Stimulated activated CD8-positive, alpha-beta memory T cell treated with anti-CD3 and anti-CD28 coated beads, Interleukin-12 subunit alpha, Interleukin-12 subunit beta, amount 100 ng/mL, for 4 hours (primary cell): Measurements from ENCODE around the gene HSDL2.
"Not testable (repeated sequence)": the region's sequence is repeated elsewhere in the genome, so short reads cannot be mapped to it uniquely, and the experiment has no call there.

Source experiments
- DNase-seq: peaks from one replicate; pipeline ENCODE4 v3.0.0-alpha.2; 2020; ENCODE audit warnings: low read depth

The HSDL2 gene

DNA sequence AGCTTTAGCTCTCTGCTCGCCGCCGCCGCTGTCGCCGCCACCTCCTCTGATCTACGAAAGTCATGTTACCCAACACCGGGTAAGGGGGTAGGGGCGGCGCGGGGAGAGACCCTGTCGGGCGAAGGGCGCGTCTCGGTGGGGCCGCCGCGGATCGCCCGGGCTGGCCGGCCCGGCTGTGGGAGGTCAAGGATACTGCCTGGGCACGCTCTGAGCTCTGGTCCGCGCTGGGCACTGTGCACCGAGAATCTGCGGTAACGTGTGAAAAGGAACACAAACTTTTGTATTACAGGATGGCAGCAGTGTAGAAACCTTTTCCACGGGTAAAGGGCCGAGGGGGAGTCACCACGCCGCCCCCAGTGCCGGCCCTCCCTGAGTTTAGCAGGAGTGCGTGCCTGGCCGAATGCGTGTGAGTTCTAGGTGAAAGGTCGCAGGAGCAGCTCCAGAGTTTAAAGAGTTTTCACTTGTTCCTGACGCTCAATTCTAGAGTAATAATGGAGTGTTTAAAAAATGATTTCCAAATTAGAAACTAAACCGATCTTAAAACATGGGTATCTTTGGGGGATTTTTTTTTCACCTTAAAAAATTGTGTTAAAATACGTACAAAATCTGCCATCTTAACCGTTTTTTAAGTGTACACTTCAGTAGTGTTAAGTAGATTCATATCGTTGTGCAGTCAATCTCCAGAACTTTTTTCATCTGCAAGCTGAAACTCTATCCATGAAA, at the start of gene HSDL2:
TSS of gene HSDL2 (plus strand) at position 7 of the 723 bp plus-strand sequence. CDS start at position 63, 56 bp downstream.
- no peak for DNase-seq

DNA sequence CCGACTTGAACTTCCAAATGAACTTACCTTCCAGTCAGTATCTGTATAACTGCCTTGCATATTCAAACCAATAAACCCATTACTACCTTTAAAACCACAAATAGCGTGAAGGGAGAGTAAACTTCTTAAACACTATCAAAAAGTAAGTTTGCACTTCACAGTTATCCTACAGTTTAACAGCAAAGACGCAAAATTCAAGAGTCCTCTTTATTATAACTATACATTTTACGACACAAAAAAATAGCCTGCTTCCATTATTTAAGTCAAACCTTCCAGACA, 48.3 kb upstream of the HSDL2 start:
- no peak for DNase-seq

DNA sequence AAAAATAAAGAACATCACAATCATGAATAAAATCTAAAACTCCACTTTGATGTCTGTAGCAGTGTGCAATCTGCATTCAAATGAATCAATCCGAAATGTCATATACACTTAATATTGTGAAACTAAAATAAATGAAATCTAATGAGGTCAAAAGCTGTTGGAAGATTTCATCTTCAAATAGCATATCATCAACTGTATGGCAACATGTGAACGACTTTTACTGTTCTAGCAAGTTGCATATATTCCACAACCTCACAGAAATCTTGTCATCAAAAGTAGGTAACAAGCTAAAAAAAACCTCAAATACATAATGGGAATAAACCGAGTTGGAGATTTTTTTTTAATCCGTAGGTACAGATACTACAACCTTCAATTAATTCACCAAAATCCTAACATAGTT, 47.7 kb upstream of the HSDL2 start:
- no peak for DNase-seq

DNA sequence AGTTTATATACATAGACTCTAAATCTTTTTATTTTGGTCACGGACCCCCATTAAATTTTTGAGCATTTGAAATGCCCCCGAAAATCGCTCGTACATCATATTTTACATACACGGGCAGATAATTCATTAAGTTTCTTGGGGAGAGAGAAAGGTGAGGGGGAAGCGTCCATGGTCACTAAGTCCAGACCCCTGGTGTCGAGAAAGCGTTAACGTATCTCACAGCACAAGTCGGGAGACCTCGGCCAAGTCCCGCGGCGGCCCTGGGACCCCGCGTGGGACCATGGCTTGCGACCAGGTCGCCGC, 47.3 kb upstream of the HSDL2 start:
- DNase-seq: no peak

DNA sequence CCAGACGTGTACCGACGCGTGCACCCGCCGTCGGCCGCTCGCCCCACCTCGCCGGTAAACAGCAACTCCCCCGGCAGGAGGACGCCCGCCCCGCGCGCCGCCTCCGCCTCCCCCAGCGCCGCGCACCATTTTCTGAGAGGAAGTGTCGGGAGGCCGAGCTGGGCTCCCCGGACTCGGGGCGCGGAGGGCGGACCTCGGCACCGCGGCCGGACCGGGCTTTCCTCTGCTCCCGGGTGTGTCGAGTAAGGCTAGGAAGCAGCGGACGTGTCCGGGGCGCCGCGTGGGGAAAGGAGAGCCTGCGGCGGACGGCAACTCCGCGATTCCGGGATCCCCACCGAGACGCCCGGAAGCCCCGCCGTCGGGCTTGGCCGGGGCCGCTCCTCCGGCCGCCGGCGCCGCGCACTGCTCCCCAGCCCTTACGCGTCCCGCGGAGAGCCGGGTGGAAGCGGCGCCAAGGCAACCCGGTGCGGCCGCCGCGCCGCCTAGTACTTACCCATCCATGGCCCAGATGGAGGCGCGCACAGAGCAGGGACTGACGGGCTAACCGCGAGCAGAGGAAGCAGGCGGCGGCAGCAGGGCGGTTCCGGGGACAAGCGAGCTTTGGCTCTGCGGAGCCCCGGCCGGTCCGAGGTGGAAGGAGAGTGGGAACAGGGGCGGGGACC, 46.8 kb upstream of the HSDL2 start, which contains the start of gene PTBP3:
TSS of gene PTBP3 (minus strand) at position 643 of the 662 bp plus-strand sequence. CDS start 35,754 bp downstream, outside the sequence.
- peak; percentile 71 for DNase-seq

DNA sequence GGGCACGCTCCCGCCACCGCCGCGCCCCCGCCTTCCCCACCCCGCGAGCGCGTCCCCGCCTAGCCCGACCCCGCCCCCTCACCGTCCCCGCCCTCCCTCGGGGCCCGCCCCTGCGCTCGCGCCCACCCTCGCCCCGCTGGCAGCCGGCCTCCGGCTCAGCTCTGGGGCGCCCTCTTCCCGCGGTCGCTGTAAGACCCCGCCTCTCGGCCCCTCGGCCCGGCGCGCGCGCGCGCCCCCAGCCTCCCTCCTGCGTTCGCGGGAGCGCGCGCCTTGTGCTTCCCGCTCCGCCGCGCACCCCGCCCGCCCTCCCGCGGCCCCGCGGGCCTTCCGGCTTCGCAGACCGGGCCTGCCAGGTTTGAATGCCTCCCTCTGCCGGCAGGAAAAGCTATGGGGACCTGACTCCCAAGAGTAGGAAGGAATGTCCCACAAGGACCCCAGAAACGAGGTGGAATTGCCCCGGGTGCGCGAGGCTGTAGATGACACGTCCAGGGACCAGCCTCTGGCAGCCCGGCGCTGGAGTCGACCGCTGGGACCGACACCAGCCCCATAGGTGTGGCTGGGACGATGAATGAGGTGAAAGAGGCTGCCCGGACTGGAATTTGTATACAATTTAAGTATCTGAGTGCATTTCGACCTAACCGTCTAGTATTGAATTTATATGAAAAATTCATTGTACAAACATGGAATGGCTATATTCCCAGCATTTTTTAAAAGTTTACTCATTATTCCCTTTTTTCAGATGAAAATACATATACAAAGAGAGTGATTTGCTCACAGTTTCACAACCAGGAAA, 46.1 kb upstream of the HSDL2 start:
- peak; percentile 93 for DNase-seq

DNA sequence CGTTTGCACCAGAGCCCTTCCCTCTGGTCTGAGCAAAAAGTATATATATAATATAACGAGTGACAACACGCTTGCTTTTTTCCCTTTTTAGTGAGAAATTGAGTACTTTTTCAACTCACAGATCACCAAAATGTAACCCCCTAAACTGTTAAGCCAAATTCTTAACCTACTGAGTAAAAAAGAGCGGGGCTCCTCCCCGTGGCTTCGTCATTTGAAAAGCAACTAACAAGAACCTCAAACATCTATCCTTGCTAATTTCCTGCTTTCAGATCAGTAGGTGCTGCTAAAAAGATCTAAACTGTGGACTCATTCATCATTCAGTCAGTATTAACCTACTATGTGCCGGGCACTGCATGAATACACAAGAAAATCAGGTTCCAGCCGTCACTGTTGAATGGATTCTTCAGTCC, 45.5 kb upstream of the HSDL2 start:
- DNase-seq: no peak

DNA sequence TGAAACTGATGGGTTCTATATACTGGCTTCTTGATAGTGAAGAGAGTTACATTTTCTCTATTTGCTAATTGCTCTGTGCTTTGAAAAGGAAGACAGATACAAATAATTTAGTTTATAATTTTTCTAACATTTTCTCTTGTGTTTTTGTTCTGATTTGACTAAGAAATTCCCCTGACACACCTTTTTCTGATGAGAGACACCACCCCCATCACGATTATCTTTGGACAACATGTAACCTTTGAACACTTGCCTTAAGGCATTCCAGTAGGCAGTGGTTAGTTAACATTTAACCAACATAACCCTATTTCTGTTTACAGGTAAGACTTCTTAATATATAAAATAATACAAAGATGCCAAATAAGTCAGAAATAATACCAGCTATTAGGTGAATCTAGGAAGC, 42.4 kb upstream of the HSDL2 start:
- DNase-seq: no peak

DNA sequence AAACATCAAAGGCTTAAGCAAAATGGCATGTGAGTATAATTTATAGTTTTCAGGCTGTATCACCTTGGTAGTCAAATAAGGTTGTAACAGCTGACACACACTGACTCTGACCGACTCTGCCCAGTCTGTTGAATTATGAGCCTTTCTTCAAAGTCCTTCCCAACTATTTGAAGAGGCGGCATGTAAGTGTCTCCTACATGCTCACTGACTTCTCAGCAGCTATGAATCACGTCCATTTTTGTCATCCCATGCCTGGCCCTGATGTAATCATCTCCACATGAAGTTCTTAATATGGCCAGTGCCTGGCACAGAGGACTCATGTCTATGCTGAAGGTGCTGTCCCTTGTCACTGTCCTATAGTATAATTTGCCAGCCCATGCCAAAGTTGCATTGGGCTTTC, 41.3 kb upstream of the HSDL2 start:
- DNase-seq: no peak

DNA sequence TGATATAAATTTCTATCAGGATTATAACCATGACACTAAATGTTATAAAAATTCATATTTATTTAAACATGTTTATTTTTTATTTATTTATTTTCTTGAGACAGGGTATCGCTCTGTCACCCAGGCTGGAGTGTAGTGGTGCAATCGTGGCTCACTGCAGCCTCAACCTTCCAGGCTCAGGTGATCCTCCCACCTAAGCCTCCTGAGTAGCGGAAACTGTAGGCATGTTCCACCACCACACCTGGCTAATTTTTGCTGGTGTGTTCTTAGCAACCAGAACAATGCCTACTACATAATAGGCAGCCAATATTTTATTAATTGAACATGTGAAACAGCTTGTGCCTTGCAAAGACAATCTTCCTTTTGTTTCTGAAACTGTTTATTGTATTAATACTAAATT, 40.0 kb upstream of the HSDL2 start:
- no peak for DNase-seq

DNA sequence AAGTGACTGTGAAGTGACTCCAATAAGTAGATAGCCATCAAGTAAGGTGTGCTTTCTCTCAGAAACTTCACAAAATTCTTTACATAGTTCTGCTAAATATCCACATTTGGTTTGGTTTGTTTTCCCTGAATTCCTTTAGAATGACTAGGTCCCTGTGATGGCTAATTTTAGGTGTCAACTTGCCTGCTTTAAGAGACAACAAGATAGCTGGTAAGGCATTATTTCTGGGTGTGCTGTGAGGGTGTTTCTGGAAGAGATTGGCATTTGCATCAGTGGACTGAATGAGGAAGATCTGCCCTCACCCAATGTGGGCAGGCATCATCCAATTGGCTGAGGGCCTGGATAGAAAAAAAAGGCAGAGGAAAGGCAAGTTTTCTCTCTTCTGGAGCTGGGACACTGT, 38.2 kb upstream of the HSDL2 start:
- DNase-seq: no peak

DNA sequence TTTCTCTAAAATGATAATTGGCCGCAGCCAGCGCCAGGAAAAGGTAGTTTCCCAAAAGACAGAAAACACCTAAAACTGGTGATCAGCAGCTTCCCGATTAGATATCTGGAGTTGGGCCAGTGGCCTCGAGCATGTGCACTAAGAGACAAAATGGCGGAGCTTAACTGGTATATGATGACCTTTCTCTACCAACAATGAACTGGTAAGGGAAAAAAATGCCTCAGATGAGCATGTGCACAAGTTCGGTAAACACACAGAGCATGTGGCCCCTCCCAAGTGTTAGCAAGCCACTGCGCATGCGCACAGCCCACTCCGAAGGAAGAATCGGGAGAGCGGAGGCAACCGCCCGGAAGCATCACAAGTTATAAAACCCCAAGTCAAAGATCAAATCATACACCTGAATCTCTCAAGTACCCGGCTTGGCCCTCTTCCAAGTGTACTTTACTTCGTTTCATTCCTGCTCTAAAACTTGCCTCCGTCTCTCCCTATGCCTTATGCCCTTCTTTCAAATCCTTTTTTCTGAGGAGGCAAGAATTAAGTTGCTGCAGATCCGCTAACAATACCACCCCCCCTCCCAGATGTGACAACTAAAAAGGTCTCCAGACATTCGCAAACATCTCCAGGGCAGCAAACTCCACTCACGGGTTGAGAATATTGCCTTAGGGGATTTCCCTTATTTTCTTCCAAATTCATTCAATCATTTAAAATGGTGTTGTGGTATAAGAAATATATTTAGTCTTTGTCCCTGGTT, 31.5 kb upstream of the HSDL2 start:
- DNase-seq: peak; percentile 52

DNA sequence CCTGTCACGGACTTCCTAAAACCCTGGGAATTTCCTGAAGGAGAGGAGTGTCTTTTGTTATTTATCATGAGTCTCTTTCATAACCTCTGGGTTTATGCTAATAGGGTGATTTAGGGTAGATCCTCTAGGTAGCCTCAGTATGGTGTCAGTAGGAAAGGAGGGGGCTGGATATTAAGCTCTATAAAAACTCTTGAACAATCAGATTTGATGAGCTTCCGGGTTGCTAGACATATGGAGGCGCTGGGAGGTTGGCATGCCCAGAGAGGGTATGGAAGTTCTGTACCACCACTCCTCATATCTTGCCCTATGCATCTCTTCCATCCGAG, 30.9 kb upstream of the HSDL2 start:
- DNase-seq: no peak

DNA sequence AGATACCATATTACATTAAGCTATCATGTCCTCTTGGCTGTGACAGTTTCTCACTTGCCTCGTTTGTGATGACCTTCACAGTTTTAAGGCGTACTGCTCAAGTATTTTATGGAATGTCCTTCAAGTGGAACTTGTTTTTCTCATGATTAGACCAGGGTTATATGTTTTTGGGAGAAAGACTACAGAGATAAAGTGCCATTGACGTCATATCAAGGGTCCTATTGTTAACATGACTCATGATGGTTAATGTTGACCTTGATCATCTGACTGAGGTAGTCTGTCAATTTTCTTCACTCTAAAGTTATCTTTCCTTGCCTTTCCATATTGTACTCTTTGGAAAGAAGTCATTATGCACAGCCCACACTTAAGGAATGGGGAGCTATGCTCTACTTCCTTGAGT, 28.7 kb upstream of the HSDL2 start:
- no peak for DNase-seq

DNA sequence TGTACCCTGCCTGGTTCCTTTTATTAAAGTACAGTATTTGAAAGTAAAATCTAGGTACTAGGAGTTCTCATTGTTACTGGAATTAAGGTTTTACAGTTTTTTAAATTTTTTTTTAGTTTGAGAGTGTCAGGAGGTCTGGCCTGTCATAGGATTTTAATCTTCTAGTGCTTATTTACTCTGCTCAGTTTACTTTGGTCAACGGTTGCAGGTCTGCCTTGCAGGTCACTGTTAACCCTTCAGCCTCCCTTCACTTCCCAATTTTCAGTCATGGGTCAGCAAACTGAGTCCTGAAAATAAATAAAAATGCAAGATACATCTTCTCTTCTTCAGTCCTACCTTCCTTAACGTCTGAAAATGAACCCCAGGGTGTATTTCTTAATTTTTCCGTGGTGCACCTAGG, 27.7 kb upstream of the HSDL2 start:
- DNase-seq: no peak

DNA sequence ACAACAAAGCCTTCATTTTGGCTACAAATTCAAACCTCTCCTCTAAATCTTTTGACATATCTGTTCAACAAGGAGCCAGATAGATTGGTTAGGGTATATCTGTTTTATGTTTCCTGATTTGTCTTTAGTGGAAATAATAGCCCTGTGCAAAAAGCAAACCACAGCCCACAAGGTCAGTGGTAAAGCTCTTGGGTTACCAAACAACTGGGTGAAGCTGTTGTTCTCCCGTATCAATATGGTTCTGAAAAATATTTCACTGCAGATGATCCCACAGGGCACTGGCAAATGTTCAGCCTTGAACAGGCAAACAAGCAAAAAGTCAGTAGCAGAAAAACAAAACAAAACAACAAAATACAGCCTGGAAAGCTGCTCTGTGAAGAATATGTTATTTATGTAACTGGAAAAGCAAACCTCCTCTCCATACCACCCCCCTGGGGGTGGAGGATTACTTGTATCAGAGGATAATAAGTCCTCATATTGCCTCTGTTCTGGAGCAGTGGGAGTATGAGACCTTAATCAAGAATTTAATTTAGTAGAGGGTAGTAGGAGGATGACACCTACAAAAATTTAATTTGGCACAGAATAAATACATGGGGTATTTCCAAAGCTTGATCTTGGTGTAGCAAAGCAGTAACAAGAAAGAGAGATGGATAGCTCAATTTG, 25.7 kb upstream of the HSDL2 start:
- DNase-seq: no peak

DNA sequence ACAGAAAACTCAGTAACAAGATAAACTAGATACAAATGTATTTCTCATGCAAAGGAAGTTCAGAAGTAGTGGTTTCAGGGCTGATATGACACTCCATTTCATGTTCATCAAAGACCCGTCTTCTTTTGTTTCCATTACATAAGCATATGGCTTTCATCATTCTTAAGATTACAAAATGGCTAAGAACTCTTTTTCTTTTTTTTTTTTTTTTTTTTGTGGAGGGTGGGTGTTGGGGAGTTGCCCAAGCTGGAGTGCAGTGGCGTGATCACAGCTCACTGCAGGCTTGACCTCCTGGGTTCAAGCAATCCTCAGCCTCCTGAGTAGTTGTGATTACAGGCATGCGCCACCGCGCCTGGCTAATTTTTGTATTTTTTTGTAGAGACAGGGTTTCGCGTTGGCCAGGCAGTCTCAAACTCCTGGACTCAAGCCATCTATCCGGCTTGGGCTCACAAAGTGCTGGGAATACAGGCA, 24.4 kb upstream of the HSDL2 start:
- no peak for DNase-seq

DNA sequence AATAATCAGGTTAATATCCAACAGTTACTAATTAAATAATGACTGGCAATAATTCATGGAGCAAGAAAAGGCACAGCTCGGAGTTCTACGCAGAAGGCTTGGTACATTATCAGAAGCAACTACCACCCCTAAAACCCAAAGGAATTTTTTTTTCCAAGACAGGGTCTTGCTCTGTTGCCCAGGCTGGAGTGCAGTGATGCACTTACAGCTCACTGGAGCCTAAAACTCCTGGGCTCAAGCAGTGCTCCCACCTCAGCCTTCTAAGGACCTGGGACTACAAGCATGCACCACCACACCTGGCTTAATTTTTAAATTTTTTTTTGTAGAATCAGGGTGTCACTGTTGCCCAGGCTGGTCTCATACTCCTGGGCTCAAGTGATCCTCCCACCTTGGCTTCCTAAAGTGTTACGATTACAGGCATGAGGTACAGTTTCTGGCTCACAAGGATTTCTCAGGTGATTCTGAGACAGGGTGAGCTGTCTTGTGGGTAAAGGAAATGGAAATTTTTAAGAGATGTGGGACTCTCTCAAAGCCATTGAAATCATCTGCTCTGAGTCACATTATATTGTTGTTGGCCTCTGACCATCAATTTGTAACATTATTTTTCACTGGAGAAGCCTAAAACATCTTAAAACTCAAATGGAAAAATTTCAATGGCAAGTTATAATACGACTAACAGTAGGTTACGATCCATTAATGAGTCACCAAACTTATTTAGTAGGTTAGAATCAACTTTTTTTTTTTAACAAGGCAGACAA, 19.7 kb upstream of the HSDL2 start:
- DNase-seq: no peak

DNA sequence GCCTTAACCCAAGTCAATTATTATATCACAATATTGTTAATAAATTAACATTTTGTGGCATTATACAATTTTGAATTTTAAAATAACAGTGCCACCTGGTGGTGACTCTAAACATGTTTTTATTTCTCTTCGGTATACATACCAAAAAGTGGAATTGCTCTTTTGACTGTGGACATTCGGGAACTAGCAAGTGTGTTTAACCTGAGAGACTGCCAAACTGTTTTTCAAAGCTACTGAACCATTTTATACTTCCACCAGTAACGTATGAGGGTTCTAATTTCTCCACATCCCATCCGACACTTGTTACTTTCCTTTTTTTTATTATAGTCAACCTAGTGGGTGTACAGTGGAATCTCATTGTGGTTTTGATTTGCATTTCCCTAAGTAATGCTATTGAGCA, 18.3 kb upstream of the HSDL2 start:
- no peak for DNase-seq

DNA sequence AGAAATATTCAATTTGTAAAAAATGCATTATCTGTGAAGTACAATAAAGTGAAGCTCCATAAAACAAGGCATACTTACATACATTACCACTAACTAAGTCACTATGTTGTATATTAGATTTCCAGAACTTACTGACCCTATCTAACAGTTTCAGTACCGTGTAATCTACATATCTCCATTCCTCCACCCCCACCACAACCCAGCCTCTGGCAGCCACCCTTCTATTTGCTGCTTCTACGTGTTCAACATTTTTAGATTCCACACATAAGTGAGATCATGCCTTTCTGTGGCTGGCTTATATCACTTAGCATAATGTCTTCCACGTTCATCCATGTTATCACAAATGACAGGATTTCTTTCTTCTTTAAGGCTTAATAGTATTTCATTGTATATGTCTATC, 15.1 kb upstream of the HSDL2 start:
- no peak for DNase-seq

DNA sequence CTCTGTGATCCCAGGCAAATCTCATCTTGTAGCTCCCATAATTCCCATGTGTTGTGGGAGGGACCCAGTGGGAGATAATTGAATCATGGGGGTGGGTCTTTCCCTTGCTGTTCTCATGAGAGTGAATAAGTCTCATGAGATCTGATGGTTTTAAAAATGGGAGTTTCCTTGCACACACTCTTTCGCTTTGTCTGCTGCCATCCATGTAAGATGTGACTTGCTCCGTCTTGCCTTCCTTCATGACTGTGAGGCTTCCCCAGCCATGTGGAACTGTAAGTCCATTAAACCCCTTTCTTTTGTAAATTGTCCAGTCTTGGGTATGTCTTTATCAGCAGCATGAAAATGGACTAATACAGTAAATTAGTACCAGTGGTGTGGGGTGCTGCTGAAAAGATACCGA, 14.7 kb upstream of the HSDL2 start:
- not testable (repeated sequence) for DNase-seq
